H1 (cell line): ENCODE results near the gene ADAMTS20. TPM values are rescaled to one million over a fixed set of nuclear protein-coding genes. Genes with fewer than 3 reads are reported as not detected.

ENCODE experiments used
- ATF2 ChIP-seq: IDR thresholded peaks from 2 replicates; pipeline ENCODE4 v1.6.1; 2012; ENCODE audit warnings: low read length, inconsistent platforms
- BCL11A ChIP-seq, 2 experiments: IDR thresholded peaks; one replicate each; pipeline ENCODE4 v1.6.1; 2011; ENCODE audit warnings: low read depth in 2 of 2, low read length in 2 of 2, mild to moderate bottlenecking in 2 of 2
- BRCA1 ChIP-seq: IDR thresholded peaks from 2 replicates; pipeline ENCODE4 v1.6.1; 2012; ENCODE audit warnings: low read depth, low read length, improper control_type of control experiment
- CHD7 ChIP-seq: fragments of 300-600 bp; sonication (generic); IDR thresholded peaks from 2 replicates; pipeline ENCODE4 v1.7.1; 2012; ENCODE audit warnings: low read length, moderate library complexity, mild to moderate bottlenecking, inconsistent platforms; ENCODE audit not compliant: insufficient replicate concordance
- KDM5A ChIP-seq: fragments of 200-600 bp; IDR thresholded peaks from 2 replicates; pipeline ENCODE4 v1.7.1; 2012; ENCODE audit warnings: mild to moderate bottlenecking, low read length, inconsistent platforms, mixed read lengths
- polyA plus RNA-seq, 7 experiments: library from polyadenylated mRNA; depleted of rRNA in 3 of 7; stranded (reverse) in 5 of 7; unstranded in 2 of 7; fragments of >200 nt in 5 of 7; fragments of 200-250 nt in 2 of 7; gene quantifications; 1 replicate in 5 of 7; 2 replicates in 1 of 7; 4 replicates in 1 of 7; pipeline versions ENCODE4 v1.2.1 to v1.2.3, GENCODE V29; 2011 to 2013; ENCODE audit warnings: missing spikeins in 2 of 7, mixed read lengths in 2 of 7
- total RNA-seq: library from RNA; stranded (reverse); fragmentation: NEBNext Ultra II Directional; extraction: Animal tissue kit (Norgen Biotek cat#: 25700); gene quantifications from 2 replicates; pipeline ENCODE4 v1.2.1, GENCODE V29; 2021
- TF ChIP-seq, protein P1 (sequence below), 3 experiments: IDR thresholded peaks; 1 replicate in 2 of 3; 2 replicates in 1 of 3; pipeline versions ENCODE4 v1.5.1 to v1.6.1; 2011; ENCODE audit warnings: low read length in 3 of 3, mild to moderate bottlenecking in 3 of 3, inconsistent platforms in 2 of 3, low read depth in 1 of 3, moderate library complexity in 1 of 3; ENCODE audit not compliant: insufficient read depth in 1 of 3; ENCODE audit errors: control extremely low read depth in 1 of 3

Gene ADAMTS20
- total and polyA plus RNA-seq, 2 of the 8 experiments (the other 6 are each of a cell fraction or from before 2014, with no cell fraction given) = 2.9 to 5.1 TPM

DNA sequence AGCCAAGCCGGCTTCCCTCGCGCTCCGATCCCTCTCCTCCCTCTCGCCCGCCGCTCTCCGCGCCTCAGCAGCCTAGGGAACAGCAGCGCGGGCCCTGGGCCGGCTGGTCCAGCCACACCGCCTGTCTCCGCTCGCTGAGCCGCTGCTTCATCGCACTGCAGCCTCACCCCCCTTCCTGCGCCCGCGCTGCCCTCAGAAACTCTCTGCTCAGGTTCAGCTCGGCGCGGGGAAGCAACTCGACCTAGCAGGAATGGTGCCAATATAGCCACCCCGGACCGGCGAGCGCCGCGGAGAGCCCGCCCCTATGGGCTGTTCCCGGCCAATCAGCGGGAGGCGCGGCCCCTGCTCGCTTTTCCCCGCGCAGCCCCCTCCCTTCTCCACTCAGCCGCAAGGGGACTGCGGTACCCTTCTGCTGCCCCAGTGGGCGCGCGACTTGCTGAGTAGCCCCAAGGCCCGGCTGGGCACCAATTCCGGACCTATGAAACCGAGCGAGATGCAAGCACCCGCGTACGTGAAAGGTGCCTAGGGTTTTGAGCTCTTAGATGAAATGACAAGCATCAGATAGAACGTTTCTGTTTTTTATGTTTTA, at the start of gene ADAMTS20 (continued):
- TF ChIP-seq KDM5A (no peak), ATF2 (no peak), BRCA1 (no peak), CHD7 (no peak), BCL11A (IDR thresholded peaks at IDR 0.05; ENCODE audit: low read depth in 2 of 2, low read length in 2 of 2) (no peak)
- TF ChIP-seq, protein P1, sequence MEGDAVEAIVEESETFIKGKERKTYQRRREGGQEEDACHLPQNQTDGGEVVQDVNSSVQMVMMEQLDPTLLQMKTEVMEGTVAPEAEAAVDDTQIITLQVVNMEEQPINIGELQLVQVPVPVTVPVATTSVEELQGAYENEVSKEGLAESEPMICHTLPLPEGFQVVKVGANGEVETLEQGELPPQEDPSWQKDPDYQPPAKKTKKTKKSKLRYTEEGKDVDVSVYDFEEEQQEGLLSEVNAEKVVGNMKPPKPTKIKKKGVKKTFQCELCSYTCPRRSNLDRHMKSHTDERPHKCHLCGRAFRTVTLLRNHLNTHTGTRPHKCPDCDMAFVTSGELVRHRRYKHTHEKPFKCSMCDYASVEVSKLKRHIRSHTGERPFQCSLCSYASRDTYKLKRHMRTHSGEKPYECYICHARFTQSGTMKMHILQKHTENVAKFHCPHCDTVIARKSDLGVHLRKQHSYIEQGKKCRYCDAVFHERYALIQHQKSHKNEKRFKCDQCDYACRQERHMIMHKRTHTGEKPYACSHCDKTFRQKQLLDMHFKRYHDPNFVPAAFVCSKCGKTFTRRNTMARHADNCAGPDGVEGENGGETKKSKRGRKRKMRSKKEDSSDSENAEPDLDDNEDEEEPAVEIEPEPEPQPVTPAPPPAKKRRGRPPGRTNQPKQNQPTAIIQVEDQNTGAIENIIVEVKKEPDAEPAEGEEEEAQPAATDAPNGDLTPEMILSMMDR (IDR thresholded peaks at IDR 0.05; ENCODE audit: control extremely low read depth in 1 of 3, insufficient read depth in 1 of 3, low read depth in 1 of 3, low read length in 3 of 3) = peak; percentile 49 to 64 (median 55)
